ENCODE results near the gene MCRIP2.

MCRIP2 gene

GRCh38 chr16:648781-649589, 7.4 kb downstream of the MCRIP2 start, which contains the start of gene WDR90:
TSS of gene WDR90 (plus strand) at chr16:649365. CDS start at chr16:649417, 52 bp downstream.
- TF ChIP-seq CTCF (IDR thresholded peaks at IDR 0.05) = no peak

GRCh38 chr16:649631-650030, 8.0 kb downstream of the MCRIP2 start:
- no peak for TF ChIP-seq CTCF (IDR thresholded peaks at IDR 0.05)

- no peak for TF ChIP-seq CTCF (IDR thresholded peaks at IDR 0.05)
These were observed 10.2 kb downstream of the MCRIP2 start for GRCh38 chr16:651844-652243.

GRCh38 chr16:652454-653305, 11.1 kb downstream of the MCRIP2 start:
- no peak for TF ChIP-seq CTCF (IDR thresholded peaks at IDR 0.05)

- no peak for TF ChIP-seq CTCF (IDR thresholded peaks at IDR 0.05)
These were observed 12.4 kb downstream of the MCRIP2 start for GRCh38 chr16:654034-654433.

- no peak for TF ChIP-seq CTCF (IDR thresholded peaks at IDR 0.05)
These were observed 15.9 kb downstream of the MCRIP2 start for GRCh38 chr16:657487-657886.

- TF ChIP-seq CTCF (IDR thresholded peaks at IDR 0.05) = peak; percentile 17; the same call in 1 of the 2 replicates
These were observed 17.3 kb downstream of the MCRIP2 start for GRCh38 chr16:658679-659571.

Measured in LNCAP (cell line).